DMS 273 treated with DMSO at 0.1 percent for 48 hours (cell line): ENCODE data around the gene TMEM115.
"Not testable (repeated sequence)": the region's sequence is repeated elsewhere in the genome, so short reads cannot be mapped to it uniquely, and the experiment has no call there.

Source experiments
- DNase-seq: peaks from one replicate; lab custom pipeline; 2025; lab: John Stamatoyannopoulos, UW

TMEM115 gene

DNA sequence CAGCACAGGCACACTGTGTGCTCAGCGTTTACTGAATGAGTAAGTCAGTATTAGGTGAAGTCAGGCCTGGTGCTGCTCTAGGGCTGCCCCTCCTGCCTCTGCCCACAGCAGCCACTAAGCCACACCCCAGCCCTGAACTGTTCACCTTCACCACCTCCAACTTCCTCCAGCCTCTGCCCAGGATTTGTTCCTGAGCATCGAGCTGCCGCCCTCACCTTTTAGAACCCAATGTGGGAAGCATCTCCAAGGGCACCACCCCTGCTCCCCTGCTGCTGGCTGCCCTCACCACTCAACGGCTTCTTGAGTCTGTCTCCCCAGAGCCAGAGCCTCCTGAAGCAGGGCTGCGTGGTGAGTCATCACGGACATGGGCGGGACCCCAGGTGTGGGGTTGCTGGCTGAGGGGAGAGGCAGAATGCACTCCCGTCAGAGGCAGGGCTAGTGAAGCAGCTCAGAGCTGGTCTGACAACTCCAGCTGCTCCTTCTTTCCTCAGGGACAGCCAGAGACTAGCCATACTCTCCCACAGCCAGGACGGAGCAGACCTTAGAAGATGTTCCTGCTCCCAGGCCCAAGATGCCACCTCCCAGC is 42.6 kb downstream of the TMEM115 start:
- DNase-seq = no peak

DNA sequence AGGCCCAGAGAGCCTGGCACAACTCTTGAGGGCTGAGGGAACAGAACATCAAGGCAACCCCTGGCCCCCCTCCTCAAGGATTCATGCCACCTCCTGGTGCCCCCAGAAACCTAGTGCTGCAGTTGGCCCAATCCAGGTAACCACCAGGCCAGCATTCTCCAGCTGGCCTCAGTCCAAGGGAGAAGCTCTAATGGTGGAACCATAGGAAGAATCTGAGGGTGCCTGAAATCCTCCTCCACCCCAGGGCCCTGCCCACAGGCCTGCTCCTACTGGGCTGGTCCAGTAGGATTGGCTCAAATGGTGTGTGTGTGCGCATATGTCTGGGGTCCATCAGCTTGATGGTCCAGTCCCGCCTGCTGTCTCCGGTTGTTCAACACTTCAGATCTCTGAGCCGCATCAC is 44.5 kb downstream of the TMEM115 start:
- no peak for DNase-seq

DNA sequence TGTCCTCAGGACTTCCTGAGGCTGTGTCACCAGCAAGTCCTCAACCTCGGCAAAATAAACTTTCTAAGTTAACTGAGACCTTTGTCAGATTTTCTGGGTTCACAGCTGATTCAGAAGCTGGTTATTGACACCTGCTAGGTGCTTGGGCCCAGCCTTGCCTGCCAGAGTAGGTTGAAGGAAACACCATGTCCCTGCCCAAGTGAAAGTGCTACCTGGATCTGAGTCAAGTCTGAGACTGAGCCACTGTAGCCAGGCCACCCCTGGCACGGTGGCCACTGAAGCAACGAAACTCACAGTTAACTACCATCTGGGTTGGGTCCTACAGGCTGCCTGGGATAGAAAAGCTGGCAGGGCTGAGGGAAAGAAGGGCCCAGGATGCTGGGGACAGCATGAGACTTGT is 45.0 kb downstream of the TMEM115 start:
- DNase-seq = no peak

DNA sequence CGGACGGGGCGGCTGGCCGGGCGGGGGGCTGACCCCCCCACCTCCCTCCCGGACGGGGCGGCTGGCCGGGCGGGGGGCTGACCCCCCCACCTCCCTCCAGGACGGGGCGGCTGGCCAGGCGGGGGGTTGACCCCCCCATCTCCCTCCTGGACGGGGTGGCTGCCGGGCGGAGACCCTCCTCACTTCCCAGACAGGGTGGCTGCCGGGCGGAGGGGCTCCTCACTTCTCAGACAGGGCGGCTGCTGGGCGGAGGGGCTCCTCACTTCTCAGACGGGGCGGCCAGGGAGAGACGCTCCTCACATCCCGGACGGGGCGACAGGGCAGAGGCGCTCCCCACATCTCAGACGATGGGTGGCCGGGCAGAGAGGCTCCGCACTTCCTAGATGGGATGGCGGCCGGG is 47.3 kb downstream of the TMEM115 start:
- DNase-seq = not testable (repeated sequence)
